Measurements from ENCODE around the gene FAM209B. TPM values are rescaled to one million over a fixed set of nuclear protein-coding genes. Genes with fewer than 3 reads are reported as not detected.

Gene FAM209B
- total and polyA plus RNA-seq, 2 experiments from 2014 or later, result not detected

- Histone ChIP-seq H3K27ac (no peak overlapping the region), H3K9me3 (ENCODE audit: low read depth) (no peaks in the 10 kb centered on the region), H3K4me3 (no peak overlapping the region), H3K4me1 (ENCODE audit: insufficient read depth) (no peaks in the 10 kb centered on the region), H3K79me2 (ENCODE audit: insufficient read depth) (no peaks in the 10 kb centered on the region), H3K36me3 (ENCODE audit: low read depth) (no peaks in the 10 kb centered on the region), H4K20me1 (ENCODE audit: insufficient read depth) (no peaks in the 10 kb centered on the region), H3K9me2 (ENCODE audit: insufficient read depth) (no peaks in the 10 kb centered on the region), H2AFZ (no peak overlapping the region), H3F3A (ENCODE audit: insufficient read depth) (no peaks in the 10 kb centered on the region), H3K4me2 (ENCODE audit: unreplicated experiment) (no peak overlapping the region), H3K27me3 (replicated peaks; ENCODE audit: insufficient read depth) (no peaks in the 10 kb centered on the region; the same call in 1 of the 2 replicates), H3K9ac (no peak overlapping the region)
- TF ChIP-seq EZH2 (IDR thresholded peaks at IDR 0.05; ENCODE audit: insufficient read depth, poor library complexity, severe bottlenecking) (no peak), EZH2phosphoT487 (IDR thresholded peaks at IDR 0.05; ENCODE audit: insufficient read depth, low read depth) (no peak)
- in situ Hi-C loops (cut with MboI), result no loop called here
- no peak for DNase-seq
- 74 to 92% methylated on average over 4 of the region's 4 CpGs for WGBS, 2 experiments (ENCODE audit: low coverage in 1 of 2, low lambda C conversion rate in 2 of 2, missing lambda C conversion rate in 2 of 2)
These were observed 42.9 kb downstream of the FAM209B start for GRCh38 chr20:56575961-56576360.

DNA sequence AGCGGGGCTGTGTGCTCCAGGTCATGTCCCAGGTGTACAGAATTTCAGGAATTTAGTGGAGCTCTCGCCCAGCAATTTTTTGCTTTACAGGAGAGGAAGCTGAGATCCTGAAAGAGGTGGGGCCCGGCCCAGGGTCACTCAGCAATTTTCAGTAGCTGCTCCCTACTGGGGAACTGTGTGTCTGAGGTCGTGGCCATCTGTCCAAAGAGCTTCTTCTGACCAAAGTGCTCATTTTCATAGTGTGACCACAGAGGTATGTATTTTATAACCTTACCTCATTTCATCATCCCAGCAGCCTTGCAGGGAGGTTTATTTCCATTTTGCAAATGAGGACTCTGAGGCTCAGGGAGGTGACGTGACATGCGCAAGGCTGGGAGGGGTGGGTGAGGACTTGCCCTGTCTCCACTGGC is 46.3 kb downstream of the FAM209B start:
- TF ChIP-seq EZH2 (IDR thresholded peaks at IDR 0.05; ENCODE audit: insufficient read depth, poor library complexity, severe bottlenecking) (no peak), EZH2phosphoT487 (IDR thresholded peaks at IDR 0.05; ENCODE audit: insufficient read depth, low read depth) (no peak)
- Histone ChIP-seq H3K4me2 (ENCODE audit: unreplicated experiment) (no peak overlapping the region), H3K27ac (no peak overlapping the region), H2AFZ (no peak overlapping the region), H3K4me3 (no peak overlapping the region), H3K27me3 (replicated peaks; ENCODE audit: insufficient read depth) (peaks cover 8% of the 10 kb centered on the region; the same call in 1 of the 2 replicates), H3K9ac (no peak overlapping the region), H3K79me2 (ENCODE audit: insufficient read depth) (no peaks in the 10 kb centered on the region), H4K20me1 (ENCODE audit: insufficient read depth) (no peaks in the 10 kb centered on the region), H3K4me1 (ENCODE audit: insufficient read depth) (no peaks in the 10 kb centered on the region), H3K36me3 (ENCODE audit: low read depth) (no peaks in the 10 kb centered on the region), H3K9me3 (ENCODE audit: low read depth) (no peaks in the 10 kb centered on the region), H3K9me2 (ENCODE audit: insufficient read depth) (no peaks in the 10 kb centered on the region), H3F3A (ENCODE audit: insufficient read depth) (no peaks in the 10 kb centered on the region)
- WGBS, 2 experiments (ENCODE audit: low coverage in 1 of 2, low lambda C conversion rate in 2 of 2, missing lambda C conversion rate in 2 of 2), result 62 to 64% methylated on average over 6 of the region's 6 CpGs
- DNase-seq, result no peak
- in situ Hi-C loops (cut with MboI), result no loop called here

GRCh38 chr20:56580226-56580625 is 47.2 kb downstream of the FAM209B start:
- Histone ChIP-seq H4K20me1 (ENCODE audit: insufficient read depth) (no peaks in the 10 kb centered on the region), H3K27me3 (replicated peaks; ENCODE audit: insufficient read depth) (peaks cover 8% of the 10 kb centered on the region; the same call in 1 of the 2 replicates), H3K9me2 (ENCODE audit: insufficient read depth) (no peaks in the 10 kb centered on the region), H3K4me1 (ENCODE audit: insufficient read depth) (no peaks in the 10 kb centered on the region), H3K79me2 (ENCODE audit: insufficient read depth) (no peaks in the 10 kb centered on the region), H3K9me3 (ENCODE audit: low read depth) (no peaks in the 10 kb centered on the region), H3F3A (ENCODE audit: insufficient read depth) (no peaks in the 10 kb centered on the region), H3K4me3 (no peak overlapping the region), H3K27ac (no peak overlapping the region), H2AFZ (no peak overlapping the region), H3K4me2 (ENCODE audit: unreplicated experiment) (no peak overlapping the region), H3K9ac (no peak overlapping the region), H3K36me3 (ENCODE audit: low read depth) (no peaks in the 10 kb centered on the region)
- in situ Hi-C loops (cut with MboI), result no loop called here
- TF ChIP-seq EZH2phosphoT487 (IDR thresholded peaks at IDR 0.05; ENCODE audit: insufficient read depth, low read depth), result no peak
- no peak for TF ChIP-seq EZH2 (IDR thresholded peaks at IDR 0.05; ENCODE audit: insufficient read depth, poor library complexity, severe bottlenecking)
- 71 to 75% methylated on average over 12 of the region's 12 CpGs for WGBS, 2 experiments (ENCODE audit: low coverage in 1 of 2, low lambda C conversion rate in 2 of 2, missing lambda C conversion rate in 2 of 2)
- DNase-seq, result no peak

- H3K9me2 ChIP-seq (ENCODE audit: insufficient read depth), result no peaks in the 10 kb centered on the region
- in situ Hi-C loops (cut with MboI), result no loop called here
- TF ChIP-seq EZH2 (IDR thresholded peaks at IDR 0.05; ENCODE audit: insufficient read depth, poor library complexity, severe bottlenecking), result no peak
- no peak for TF ChIP-seq EZH2phosphoT487 (IDR thresholded peaks at IDR 0.05; ENCODE audit: insufficient read depth, low read depth)
- H3K27me3 ChIP-seq (replicated peaks; ENCODE audit: insufficient read depth), result peaks cover 8% of the 10 kb centered on the region; the same call in 1 of the 2 replicates
- no peak overlapping the region for H3K4me3 ChIP-seq
- no peaks in the 10 kb centered on the region for H3K36me3 ChIP-seq (ENCODE audit: low read depth)
- H3K4me1 ChIP-seq (ENCODE audit: insufficient read depth), result no peaks in the 10 kb centered on the region
- no peak overlapping the region for H3K27ac ChIP-seq
- no peak overlapping the region for H3K9ac ChIP-seq
- WGBS, 2 experiments (ENCODE audit: low coverage in 1 of 2, low lambda C conversion rate in 2 of 2, missing lambda C conversion rate in 2 of 2), result 38 to 46% methylated on average over 2 of the region's 2 CpGs
- H3K9me3 ChIP-seq (ENCODE audit: low read depth), result no peaks in the 10 kb centered on the region
- no peaks in the 10 kb centered on the region for H3K79me2 ChIP-seq (ENCODE audit: insufficient read depth)
- H2AFZ ChIP-seq, result no peak overlapping the region
- no peak for DNase-seq
- no peak overlapping the region for H3K4me2 ChIP-seq (ENCODE audit: unreplicated experiment)
- no peaks in the 10 kb centered on the region for H3F3A ChIP-seq (ENCODE audit: insufficient read depth)
- H4K20me1 ChIP-seq (ENCODE audit: insufficient read depth), result no peaks in the 10 kb centered on the region
These were observed 48.7 kb downstream of the FAM209B start for GRCh38 chr20:56581701-56582100.

GRCh38 chr20:56582542-56582941 is 49.5 kb downstream of the FAM209B start:
- Histone ChIP-seq H3K9ac (no peak overlapping the region), H3K79me2 (ENCODE audit: insufficient read depth) (no peaks in the 10 kb centered on the region), H3F3A (ENCODE audit: insufficient read depth) (no peaks in the 10 kb centered on the region), H2AFZ (no peak overlapping the region), H3K4me1 (ENCODE audit: insufficient read depth) (no peaks in the 10 kb centered on the region), H3K27me3 (replicated peaks; ENCODE audit: insufficient read depth) (peaks cover 8% of the 10 kb centered on the region; the same call in 1 of the 2 replicates), H3K36me3 (ENCODE audit: low read depth) (no peaks in the 10 kb centered on the region), H3K27ac (no peak overlapping the region), H3K9me3 (ENCODE audit: low read depth) (no peaks in the 10 kb centered on the region), H3K4me2 (ENCODE audit: unreplicated experiment) (no peak overlapping the region), H3K9me2 (ENCODE audit: insufficient read depth) (no peaks in the 10 kb centered on the region), H3K4me3 (no peak overlapping the region), H4K20me1 (ENCODE audit: insufficient read depth) (no peaks in the 10 kb centered on the region)
- in situ Hi-C loops (cut with MboI), result no loop called here
- WGBS, 2 experiments (ENCODE audit: low coverage in 1 of 2, low lambda C conversion rate in 2 of 2, missing lambda C conversion rate in 2 of 2), result 18% methylated on average over 4 of the region's 4 CpGs
- no peak for TF ChIP-seq EZH2phosphoT487 (IDR thresholded peaks at IDR 0.05; ENCODE audit: insufficient read depth, low read depth)
- TF ChIP-seq EZH2 (IDR thresholded peaks at IDR 0.05; ENCODE audit: insufficient read depth, poor library complexity, severe bottlenecking), result no peak
- no peak for DNase-seq
